SJCRH30 (cell line): Measurements from ENCODE around the gene SENP7. TPM values are rescaled to one million over a fixed set of nuclear protein-coding genes. Genes with fewer than 3 reads are reported as not detected.
A peak's percentile ranks its signal among the peaks of the same experiment; 100 is the strongest.
"Not testable (repeated sequence)": the region's sequence is repeated elsewhere in the genome, so short reads cannot be mapped to it uniquely, and the experiment has no call there.

ENCODE experiments used
- DNase-seq, 2 experiments: peaks; one replicate each; pipeline ENCODE4 v3.0.0-alpha.2; 2015 to 2020
- H3K27ac ChIP-seq: fragments of 250-450 bp; sonication (Bioruptor Pico); 2 replicates; pipeline ENCODE4 v1.5.1; 2020; ENCODE audit warnings: mild to moderate bottlenecking, moderate library complexity
- H3K27me3 ChIP-seq: fragments of 250-450 bp; sonication (Bioruptor Pico); 2 replicates; pipeline ENCODE4 v1.5.1; 2020; ENCODE audit warnings: mild to moderate bottlenecking, moderate library complexity
- H3K36me3 ChIP-seq: fragments of 250-450 bp; sonication (Bioruptor Pico); 2 replicates; pipeline ENCODE4 v1.5.1; 2020; ENCODE audit warnings: mild to moderate bottlenecking, moderate library complexity
- H3K4me1 ChIP-seq: fragments of 250-450 bp; sonication (Bioruptor Pico); 2 replicates; pipeline ENCODE4 v1.5.1; 2020; ENCODE audit warnings: mild to moderate bottlenecking, moderate library complexity
- H3K4me3 ChIP-seq: fragments of 250-450 bp; sonication (Bioruptor Pico); 2 replicates; pipeline ENCODE4 v1.5.1; 2020; ENCODE audit warnings: mild to moderate bottlenecking, moderate library complexity
- H3K9me3 ChIP-seq: fragments of 250-450 bp; sonication (Bioruptor Pico); replicated peaks from 2 replicates; pipeline ENCODE4 v1.5.1; 2020; ENCODE audit warnings: mild to moderate bottlenecking, moderate library complexity
- total RNA-seq: library from RNA; depleted of rRNA; stranded (reverse); fragments of >200 nt; shearing (Covaris generic); gene quantifications from 2 replicates; pipeline ENCODE4 v1.2.3, GENCODE V29; 2014

The SENP7 gene
- total RNA-seq, 1 experiment from 2014 or later = 28.3 TPM

DNA sequence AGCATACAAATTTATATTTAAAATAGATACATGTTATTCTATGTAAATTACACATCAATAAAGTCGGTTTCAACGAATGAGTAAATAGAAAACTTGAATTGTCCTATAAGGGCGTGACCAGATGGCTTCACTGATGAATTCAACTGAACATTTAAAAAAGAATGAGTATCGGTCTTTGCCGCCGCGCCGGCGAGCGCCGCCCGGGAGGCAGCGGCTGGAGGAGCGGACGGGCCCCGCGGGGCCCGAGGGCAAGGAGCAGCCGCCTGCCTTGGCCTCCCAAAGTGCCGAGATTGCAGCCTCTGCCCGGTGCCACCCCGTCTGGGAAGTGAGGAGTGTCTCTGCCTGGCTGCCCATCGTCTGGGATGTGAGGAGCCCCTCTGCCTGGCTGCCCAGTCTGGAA, 74.4 kb downstream of the SENP7 start:
- H3K27me3 ChIP-seq, H3K4me1 ChIP-seq, DNase-seq, H3K4me3 ChIP-seq, H3K27ac ChIP-seq, H3K36me3 ChIP-seq: not testable (repeated sequence)
- peaks cover 14% of the 10 kb centered on the region for H3K9me3 ChIP-seq

DNA sequence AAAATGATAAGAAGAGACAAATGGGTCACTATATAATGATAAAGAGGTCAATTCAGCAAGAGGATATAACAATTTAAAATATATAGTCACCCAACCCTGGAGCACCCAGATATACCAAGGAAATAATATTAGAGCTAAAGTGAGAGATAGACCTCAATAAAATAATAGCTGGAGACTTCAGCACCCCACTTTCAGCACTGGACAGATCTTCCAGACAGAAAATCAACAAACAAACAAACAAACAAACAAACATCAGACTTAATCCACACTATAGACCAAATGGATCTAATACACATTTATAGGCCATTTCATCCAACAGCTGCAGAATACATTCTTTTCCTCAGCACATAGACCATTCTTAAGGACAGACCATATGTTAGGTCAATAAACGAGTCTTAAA, 79.4 kb downstream of the SENP7 start:
- H3K4me3 ChIP-seq = no peak overlapping the region

DNA sequence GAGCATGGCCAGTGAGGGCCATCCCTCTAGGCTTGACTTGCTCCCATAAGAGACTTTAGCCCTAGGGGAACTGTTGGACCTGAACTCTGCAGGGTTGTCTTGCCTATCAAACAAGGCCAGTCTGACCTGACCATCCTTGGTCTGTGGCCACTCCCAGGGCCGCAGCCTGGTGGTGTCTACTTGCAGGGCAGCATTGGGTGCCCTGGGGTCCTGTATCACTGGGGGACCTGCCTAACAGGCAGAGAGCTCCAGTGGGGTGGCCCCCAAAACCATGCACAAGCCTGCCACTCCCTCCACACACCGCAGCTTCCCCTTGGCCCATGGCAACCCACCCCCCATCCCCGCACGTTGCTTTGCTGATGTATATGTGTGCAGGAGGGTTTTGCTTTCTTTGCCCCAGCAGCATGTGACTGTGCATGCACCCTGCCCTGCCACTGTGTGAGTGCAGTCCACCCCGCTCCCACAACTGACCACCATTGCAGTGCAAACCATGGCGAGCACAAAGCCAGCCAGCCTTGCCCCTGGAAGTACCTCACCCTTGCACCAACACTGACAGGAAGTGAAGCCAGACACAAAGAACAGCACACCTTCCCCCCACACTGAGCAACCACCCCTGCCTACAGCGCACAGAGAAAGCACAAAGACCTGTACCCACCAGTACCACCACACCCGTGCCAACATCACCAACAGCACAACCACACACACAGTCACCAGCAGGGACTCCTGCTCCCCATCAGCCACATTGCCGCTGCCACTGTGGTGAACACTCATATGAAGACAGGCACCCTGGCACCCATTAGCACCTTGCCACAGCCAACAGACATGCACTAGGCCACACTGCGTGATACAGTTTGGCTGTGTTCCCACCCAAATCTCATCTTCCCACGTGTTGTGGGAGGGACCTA, 88.8 kb downstream of the SENP7 start:
- DNase-seq = no peak
- Histone ChIP-seq H3K4me3 (no peak overlapping the region), H3K36me3 (no peaks in the 10 kb centered on the region), H3K4me1 (no peaks in the 10 kb centered on the region), H3K9me3 (no peaks in the 10 kb centered on the region; the same call in 1 of the 2 replicates), H3K27ac (no peak overlapping the region), H3K27me3 (no peaks in the 10 kb centered on the region)

More for the DNA sequence above, 79.4 kb downstream of the SENP7 start:
- DNase-seq = no peak
- Histone ChIP-seq H3K36me3 (no peaks in the 10 kb centered on the region), H3K4me1 (no peaks in the 10 kb centered on the region), H3K9me3 (peaks cover 4% of the 10 kb centered on the region; the same call in 1 of the 2 replicates), H3K27ac (no peak overlapping the region), H3K27me3 (no peaks in the 10 kb centered on the region)

DNA sequence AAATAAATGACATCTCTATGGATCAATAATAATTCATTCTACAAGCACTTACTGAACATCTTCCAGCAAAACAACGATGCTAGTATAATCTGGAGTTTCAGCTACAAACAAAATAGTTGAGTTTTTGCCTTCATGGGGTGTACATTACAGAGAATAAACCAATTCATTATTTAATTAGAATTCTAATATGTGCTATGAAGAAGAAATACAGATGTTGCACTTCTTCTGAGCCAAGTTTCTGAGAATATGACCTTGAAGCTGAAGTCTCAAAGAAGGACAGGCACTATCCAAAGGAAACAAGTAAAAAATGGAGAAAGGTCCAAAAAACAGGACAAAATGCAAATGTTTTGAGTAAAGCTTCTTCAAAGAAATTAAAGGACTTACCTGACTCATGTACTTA, 94.2 kb downstream of the SENP7 start:
- Histone ChIP-seq H3K27me3 (no peaks in the 10 kb centered on the region), H3K27ac (no peak overlapping the region)
- DNase-seq = no peak

DNA sequence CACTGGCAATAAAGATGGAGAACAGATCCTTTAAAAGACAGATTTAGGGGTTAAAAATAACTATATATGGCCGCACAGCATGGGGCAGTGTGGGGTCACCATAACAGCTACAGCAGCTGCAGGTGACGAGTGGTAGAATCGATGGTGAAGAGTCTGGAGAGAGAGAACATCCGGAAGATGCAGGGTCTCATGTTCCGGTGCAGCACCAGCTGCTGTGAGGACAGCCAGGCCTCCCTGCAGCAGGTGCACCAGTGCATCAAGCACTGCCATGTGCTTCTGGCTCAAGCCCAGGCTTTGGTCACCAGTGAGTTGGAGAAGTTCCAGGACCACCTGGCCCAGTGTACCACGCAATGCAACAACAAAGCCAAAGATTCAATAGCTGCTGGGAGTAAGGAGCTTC, 98.9 kb downstream of the SENP7 start:
- Histone ChIP-seq H3K27ac (no peak overlapping the region), H3K27me3 (no peaks in the 10 kb centered on the region), H3K36me3 (no peaks in the 10 kb centered on the region), H3K4me3 (no peak overlapping the region), H3K9me3 (0 out of 2 replicates have a peak, but pooled peaks cover 3% of the 10 kb centered on the region), H3K4me1 (peaks cover 3% of the 10 kb centered on the region; the same call in 1 of the 2 replicates)
- peak; percentile 60 to 75 for DNase-seq

More for the DNA sequence above, 94.2 kb downstream of the SENP7 start:
- Histone ChIP-seq H3K4me1 (peaks cover 1% of the 10 kb centered on the region; the same call in 1 of the 2 replicates), H3K36me3 (no peaks in the 10 kb centered on the region), H3K9me3 (no peaks in the 10 kb centered on the region), H3K4me3 (no peak overlapping the region)

DNA sequence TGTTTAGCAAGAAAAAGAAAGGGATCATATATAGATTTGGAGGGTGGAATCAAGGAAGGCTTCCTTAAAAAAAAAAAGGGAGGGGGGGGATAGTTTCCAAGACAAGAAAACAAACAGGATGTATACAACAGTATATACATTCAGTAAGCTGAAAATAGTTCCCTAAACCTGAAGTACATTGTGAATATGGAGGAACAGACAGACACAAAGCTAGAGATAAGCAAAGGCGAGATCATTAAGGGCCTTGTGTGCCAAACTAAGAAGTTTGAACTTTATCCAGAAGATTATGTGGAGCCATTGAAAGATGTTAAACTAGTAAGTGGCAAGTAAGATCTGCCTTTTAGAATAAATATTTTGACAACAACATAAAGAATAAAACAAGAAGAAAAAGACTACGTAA, 99.4 kb downstream of the SENP7 start:
- no peak overlapping the region for H3K4me3 ChIP-seq
- H3K4me1 ChIP-seq = peaks cover 3% of the 10 kb centered on the region; the same call in 1 of the 2 replicates
- H3K27ac ChIP-seq = no peak overlapping the region
- no peak for DNase-seq
- no peaks in the 10 kb centered on the region for H3K27me3 ChIP-seq
- H3K9me3 ChIP-seq = peaks cover 5% of the 10 kb centered on the region; the same call in 1 of the 2 replicates
- H3K36me3 ChIP-seq = no peaks in the 10 kb centered on the region

DNA sequence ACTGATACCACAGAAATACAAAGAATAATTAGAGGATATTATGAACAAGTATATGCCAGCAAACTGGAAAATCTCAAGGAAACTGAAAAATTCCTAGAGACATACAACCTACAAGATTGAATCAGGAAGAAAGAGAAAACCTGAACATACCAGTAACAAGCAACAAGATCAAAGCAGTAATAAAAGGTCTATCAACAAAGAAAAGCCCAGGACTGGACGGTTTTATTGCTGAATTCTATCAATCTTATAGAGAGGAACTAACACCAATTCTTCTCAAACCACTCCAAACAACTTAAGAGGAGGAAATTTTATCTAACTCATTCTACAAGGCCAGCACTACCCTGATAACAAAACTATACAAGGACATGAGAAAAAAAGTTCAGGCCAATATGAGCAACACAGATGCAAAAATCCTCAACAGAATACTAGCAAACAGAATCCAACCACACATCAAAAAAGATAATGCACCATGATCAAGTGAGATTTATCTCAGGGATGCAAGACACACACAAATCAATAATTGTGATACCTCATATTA, 121.5 kb downstream of the SENP7 start:
- Histone ChIP-seq H3K27me3 (no peaks in the 10 kb centered on the region), H3K36me3 (no peaks in the 10 kb centered on the region), H3K27ac (no peak overlapping the region), H3K4me1 (no peaks in the 10 kb centered on the region), H3K4me3 (no peak overlapping the region), H3K9me3 (peaks cover 2% of the 10 kb centered on the region; the same call in 1 of the 2 replicates)
- no peak for DNase-seq

DNA sequence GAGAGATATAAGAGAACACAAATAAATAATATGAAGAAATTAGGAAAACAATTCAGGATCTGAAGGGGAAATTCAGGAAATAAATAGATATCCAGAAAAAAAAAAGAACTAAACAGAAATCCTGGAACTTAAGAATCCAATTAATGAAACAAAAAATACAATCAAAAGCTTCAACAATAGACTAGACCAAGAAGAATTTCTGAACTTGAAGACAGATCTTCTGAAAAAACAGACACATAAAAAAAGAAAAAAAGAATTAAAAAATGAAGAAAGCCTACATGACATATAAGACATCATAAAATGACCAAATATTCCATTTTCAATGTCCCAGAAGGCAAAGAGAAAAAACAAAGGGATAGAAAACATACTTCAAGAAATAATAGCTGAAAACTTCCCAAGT, 124.3 kb downstream of the SENP7 start:
- H3K36me3 ChIP-seq = no peaks in the 10 kb centered on the region

DNA sequence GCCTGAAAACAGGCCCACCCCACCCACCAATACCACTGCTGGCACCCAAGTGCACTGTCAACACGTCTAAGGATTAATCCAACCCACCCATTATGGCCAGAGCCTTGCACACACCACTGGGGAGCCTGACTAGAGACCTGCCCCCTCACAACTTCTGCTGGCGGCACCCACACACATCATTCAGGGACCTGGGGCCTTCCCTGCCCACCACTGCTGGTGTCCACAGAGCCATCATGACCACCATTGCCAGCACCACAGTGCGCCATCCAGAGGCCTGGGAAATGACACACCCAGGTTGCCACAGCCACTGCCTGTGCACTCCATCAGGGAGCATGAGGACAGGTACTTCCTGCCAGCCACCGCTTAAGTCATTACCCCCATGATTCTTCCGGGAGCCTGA, 125.7 kb downstream of the SENP7 start:
- DNase-seq = no peak
- Histone ChIP-seq H3K27me3 (no peaks in the 10 kb centered on the region), H3K9me3 (peaks cover 2% of the 10 kb centered on the region; the same call in 1 of the 2 replicates), H3K27ac (no peak overlapping the region), H3K4me1 (no peaks in the 10 kb centered on the region), H3K36me3 (no peaks in the 10 kb centered on the region), H3K4me3 (no peak overlapping the region)

More for the DNA sequence above, 124.3 kb downstream of the SENP7 start:
- Histone ChIP-seq H3K4me1 (no peaks in the 10 kb centered on the region), H3K9me3 (peaks cover 2% of the 10 kb centered on the region; the same call in 1 of the 2 replicates), H3K4me3 (no peak overlapping the region), H3K27me3 (no peaks in the 10 kb centered on the region), H3K27ac (no peak overlapping the region)
- no peak for DNase-seq

DNA sequence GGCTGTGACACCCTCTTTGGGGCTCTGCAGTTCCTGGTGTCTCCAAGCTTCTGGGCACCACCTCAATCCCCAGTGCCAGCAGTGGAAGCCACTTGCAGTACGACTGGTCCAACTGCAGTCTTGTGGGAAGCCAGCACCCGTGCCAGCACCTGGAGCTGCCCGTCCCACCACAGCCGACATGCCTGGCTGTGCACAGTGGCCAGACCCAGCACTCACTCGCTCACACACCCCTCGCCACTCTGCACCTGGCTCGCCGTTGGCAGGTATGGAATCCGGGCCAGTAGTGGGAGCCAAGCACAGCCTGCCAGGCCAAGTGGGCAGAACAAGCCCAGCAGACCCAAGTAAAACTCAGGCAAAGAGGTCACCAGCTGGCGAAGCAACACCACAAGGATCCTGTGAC, 128.6 kb downstream of the SENP7 start:
- no peak overlapping the region for H3K27ac ChIP-seq
- no peak overlapping the region for H3K4me3 ChIP-seq
- DNase-seq = no peak
- no peaks in the 10 kb centered on the region for H3K36me3 ChIP-seq
- peaks cover 2% of the 10 kb centered on the region; the same call in 1 of the 2 replicates for H3K9me3 ChIP-seq
- H3K4me1 ChIP-seq = 0 out of 2 replicates have a peak, but pooled peaks cover 3% of the 10 kb centered on the region
- H3K27me3 ChIP-seq = no peaks in the 10 kb centered on the region

DNA sequence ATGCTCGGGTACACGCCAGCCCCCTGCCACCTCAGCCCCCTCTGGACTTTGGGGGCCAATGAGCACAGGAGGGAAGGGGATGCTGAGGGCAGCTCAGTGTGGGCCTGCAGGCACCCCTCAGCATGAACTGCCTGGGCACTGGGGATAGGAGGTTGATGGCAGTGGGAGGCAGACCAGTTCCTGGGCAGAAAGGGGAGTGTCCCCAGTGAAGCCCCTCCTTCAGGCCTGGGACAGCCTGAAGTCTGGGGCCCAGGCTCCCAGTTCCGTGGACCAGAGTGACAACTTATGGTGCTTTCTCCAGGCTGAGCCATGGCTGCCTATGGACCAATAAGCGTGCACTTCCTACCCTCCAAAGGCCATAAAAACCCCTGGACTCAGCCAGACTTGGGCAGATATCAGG, 129.4 kb downstream of the SENP7 start:
- H3K36me3 ChIP-seq = no peaks in the 10 kb centered on the region
- H3K4me1 ChIP-seq = 0 out of 2 replicates have a peak, but pooled peaks cover 3% of the 10 kb centered on the region
- no peak overlapping the region for H3K27ac ChIP-seq
- no peak overlapping the region for H3K4me3 ChIP-seq
- no peak for DNase-seq
- H3K9me3 ChIP-seq = 0 out of 2 replicates have a peak, but pooled peaks cover 2% of the 10 kb centered on the region
- H3K27me3 ChIP-seq = no peaks in the 10 kb centered on the region

DNA sequence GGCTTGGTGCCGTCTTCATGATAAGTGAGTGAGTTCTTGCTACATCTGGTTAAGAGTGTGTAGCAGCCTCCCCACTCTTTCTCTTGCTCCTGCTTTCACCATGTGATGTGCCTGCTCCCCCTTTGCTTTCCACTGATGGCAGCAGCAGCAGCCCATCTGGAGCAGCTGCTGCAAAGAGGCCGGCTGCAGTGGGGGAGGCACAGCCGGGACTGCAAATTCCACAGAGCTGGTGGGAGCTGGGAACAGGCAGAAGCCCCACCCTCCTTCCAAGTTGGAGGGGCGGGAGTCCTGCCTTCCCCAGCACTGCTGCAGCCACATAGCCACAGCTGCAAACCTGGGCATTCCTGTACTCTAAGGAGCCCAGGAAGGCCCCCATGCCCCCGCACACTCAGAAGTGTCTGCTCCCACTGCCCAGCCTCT, 129.8 kb downstream of the SENP7 start:
- no peaks in the 10 kb centered on the region for H3K9me3 ChIP-seq
- no peak overlapping the region for H3K4me3 ChIP-seq
- peak; percentile 66 to 67 for DNase-seq
- no peak overlapping the region for H3K27ac ChIP-seq
- H3K4me1 ChIP-seq = 0 out of 2 replicates have a peak, but pooled peaks cover 3% of the 10 kb centered on the region
- H3K36me3 ChIP-seq = no peaks in the 10 kb centered on the region
- no peaks in the 10 kb centered on the region for H3K27me3 ChIP-seq

DNA sequence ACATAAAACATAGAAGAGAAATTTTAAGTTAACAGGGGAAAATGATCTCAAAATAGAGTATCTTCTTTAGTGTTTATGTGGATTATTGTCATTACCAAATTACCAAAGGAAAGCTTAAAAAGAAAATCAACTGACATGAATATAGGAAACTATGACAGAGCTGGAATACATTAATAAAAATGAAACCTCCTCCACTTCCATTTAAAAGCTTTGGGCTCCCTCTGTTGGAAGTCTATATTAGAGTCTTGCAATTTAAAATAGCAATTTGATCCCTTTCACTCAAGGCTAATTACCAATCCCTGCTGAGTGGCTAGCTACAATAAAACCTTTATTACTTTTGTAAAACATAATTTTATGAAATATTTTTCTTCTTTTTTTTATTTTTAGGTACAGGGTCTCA, 131.2 kb downstream of the SENP7 start:
- Histone ChIP-seq H3K36me3 (no peaks in the 10 kb centered on the region), H3K4me3 (no peak overlapping the region)
- peak in 1 of 2 experiments; percentile 75 for DNase-seq

DNA sequence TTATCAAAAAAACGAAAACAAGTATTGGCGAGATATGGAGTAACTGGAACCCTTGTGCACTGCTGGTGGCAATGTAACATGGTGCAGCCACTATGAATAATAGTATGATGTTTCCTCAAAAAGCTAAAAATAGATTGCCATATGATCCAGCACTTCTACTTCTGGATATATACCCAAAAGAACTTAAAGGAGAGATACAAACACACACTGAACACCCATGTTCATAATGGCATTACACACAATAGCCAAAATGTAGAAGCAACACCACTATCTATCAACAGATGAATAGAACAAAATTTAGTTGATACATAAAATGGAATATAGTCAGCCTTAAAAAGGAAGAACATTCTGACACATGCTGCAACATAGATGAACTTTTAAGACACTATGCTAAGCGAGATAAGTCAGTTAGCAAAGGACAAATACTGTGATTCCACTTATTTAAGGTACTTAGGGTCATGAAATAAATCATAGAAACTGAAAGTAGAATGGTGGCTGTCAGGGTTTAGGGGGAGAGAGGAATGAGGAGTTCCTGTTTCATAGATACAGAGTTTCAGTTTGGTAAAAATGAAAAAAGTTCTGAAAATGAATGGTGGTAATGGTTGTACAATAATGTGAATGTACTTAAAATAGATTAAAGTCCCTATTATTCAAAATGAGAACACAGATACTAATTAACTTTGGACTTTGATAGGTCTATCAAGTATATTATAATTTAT, 133.2 kb downstream of the SENP7 start:
- H3K9me3 ChIP-seq = no peaks in the 10 kb centered on the region
- H3K36me3 ChIP-seq = no peaks in the 10 kb centered on the region
- H3K27ac ChIP-seq = no peak overlapping the region

More for the DNA sequence above, 131.2 kb downstream of the SENP7 start:
- Histone ChIP-seq H3K9me3 (no peaks in the 10 kb centered on the region), H3K4me1 (0 out of 2 replicates have a peak, but pooled peaks cover 3% of the 10 kb centered on the region), H3K27me3 (no peaks in the 10 kb centered on the region), H3K27ac (no peak overlapping the region)

More for the DNA sequence above, 133.2 kb downstream of the SENP7 start:
- no peak for DNase-seq
- Histone ChIP-seq H3K4me3 (no peak overlapping the region), H3K4me1 (0 out of 2 replicates have a peak, but pooled peaks cover 3% of the 10 kb centered on the region), H3K27me3 (no peaks in the 10 kb centered on the region)
